ENCODE results near the gene ERICH2.

The ERICH2 gene

DNA sequence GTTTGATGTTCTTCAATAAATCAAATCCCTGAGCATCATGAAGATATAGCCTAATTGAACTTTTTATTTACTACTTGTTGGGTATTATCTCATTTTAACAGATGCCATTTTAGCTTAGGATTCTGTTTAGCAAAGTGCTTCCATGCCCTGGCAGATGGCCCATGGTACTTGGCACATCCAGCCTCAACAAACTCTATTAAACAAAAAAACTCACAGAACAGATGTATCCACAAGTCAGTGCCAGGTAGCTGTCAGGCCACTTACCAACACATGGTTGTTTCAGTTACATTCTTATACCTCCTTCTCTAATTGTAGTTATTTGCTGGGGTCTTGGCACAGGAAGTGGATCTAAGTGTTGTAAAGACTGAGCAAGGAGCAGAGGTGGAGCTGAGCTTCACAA is 76.1 kb downstream of the ERICH2 start:
- DNase-seq, result no peak

- DNase-seq, result no peak
Measured at GRCh38 chr2:170847716-170848115, 77.5 kb downstream of the ERICH2 start.
